ENCODE data around the gene NFATC4.

The NFATC4 gene

DNA sequence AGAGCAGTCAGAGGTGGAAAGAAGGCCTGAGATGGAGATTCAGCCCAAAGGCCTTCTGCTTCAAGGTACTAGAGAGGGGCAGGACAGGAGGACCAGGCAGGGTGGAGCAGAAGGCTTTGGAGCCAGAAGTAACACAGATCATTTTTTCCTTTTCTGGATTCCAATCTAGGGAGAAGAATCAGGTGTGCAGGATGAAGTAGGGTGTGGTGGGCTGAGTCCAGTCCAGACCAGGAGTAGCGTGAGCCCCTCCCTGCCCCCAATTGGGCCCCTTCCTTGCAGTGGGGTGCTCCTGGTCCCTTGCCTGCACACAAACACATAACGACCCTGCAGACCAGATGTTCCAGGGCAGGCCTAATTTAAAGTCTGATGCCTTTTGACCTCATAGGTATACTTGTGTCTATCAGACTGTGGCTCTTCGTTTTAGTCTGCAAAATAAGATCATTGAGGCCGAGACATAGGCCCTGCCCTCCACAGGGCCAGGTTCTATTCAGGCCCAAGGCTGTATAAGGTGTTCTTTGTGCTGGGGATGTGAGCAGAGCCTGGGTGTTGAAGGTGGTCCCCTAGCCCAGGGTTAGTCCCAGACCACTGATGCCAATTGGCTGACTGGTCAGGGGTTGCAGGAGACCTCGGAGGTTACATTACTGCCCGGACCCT is 29.8 kb downstream of the NFATC4 start:
- Histone ChIP-seq H3K4me1 (ENCODE audit: control insufficient read depth, insufficient read depth, low read length) (peaks cover 26% of the 10 kb centered on the region), H3K9me3 (ENCODE audit: control insufficient read depth, insufficient read depth, low read depth, low read length) (no peaks in the 10 kb centered on the region), H3K27ac (ENCODE audit: extremely low read depth, low read depth, low read length) (peak overlapping the region; percentile 34; the same call in 1 of the 2 replicates), H3K4me3 (ENCODE audit: low read depth, low read length) (no peak overlapping the region), H3K36me3 (ENCODE audit: control insufficient read depth in 2 of 2, insufficient read depth in 1 of 2, low read length in 2 of 2) (no peaks in the 10 kb centered on the region)
- CTCF ChIA-PET = interaction anchor here (0.6 to 1.7 kb wide), 3 partner anchors 15 to 210 kb away, joined by 3 to 7 read pairs (median 3); no protein-coding TSS in a partner anchor
- POLR2A ChIA-PET = interaction anchor here (1.6 kb wide), 1 partner anchor 32 kb away, joined by 7 read pairs; no protein-coding TSS in a partner anchor
- TF ChIP-seq, protein P1, sequence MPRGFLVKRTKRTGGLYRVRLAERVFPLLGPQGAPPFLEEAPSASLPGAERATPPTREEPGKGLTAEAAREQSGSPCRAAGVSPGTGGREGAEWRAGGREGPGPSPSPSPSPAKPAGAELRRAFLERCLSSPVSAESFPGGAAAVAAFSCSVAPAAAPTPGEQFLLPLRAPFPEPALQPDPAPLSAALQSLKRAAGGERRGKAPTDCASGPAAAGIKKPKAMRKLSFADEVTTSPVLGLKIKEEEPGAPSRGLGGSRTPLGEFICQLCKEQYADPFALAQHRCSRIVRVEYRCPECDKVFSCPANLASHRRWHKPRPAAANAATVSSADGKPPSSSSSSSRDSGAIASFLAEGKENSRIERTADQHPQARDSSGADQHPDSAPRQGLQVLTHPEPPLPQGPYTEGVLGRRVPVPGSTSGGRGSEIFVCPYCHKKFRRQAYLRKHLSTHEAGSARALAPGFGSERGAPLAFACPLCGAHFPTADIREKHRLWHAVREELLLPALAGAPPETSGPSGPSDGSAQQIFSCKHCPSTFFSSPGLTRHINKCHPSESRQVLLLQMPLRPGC (tag by site-specific recombination; IDR thresholded peaks at IDR 0.05) = no peak
- TF ChIP-seq KLF1 (tag by site-specific recombination; IDR thresholded peaks at IDR 0.05) = peak; percentile 73
- TF ChIP-seq ZFP37 (tag by site-specific recombination; IDR thresholded peaks at IDR 0.05) = no peak
- TF ChIP-seq ZBTB17 (tag by site-specific recombination; IDR thresholded peaks at IDR 0.05) = no peak
- TF ChIP-seq ZNF239 (tag by site-specific recombination; IDR thresholded peaks at IDR 0.05) = no peak
- TF ChIP-seq, protein P2, sequence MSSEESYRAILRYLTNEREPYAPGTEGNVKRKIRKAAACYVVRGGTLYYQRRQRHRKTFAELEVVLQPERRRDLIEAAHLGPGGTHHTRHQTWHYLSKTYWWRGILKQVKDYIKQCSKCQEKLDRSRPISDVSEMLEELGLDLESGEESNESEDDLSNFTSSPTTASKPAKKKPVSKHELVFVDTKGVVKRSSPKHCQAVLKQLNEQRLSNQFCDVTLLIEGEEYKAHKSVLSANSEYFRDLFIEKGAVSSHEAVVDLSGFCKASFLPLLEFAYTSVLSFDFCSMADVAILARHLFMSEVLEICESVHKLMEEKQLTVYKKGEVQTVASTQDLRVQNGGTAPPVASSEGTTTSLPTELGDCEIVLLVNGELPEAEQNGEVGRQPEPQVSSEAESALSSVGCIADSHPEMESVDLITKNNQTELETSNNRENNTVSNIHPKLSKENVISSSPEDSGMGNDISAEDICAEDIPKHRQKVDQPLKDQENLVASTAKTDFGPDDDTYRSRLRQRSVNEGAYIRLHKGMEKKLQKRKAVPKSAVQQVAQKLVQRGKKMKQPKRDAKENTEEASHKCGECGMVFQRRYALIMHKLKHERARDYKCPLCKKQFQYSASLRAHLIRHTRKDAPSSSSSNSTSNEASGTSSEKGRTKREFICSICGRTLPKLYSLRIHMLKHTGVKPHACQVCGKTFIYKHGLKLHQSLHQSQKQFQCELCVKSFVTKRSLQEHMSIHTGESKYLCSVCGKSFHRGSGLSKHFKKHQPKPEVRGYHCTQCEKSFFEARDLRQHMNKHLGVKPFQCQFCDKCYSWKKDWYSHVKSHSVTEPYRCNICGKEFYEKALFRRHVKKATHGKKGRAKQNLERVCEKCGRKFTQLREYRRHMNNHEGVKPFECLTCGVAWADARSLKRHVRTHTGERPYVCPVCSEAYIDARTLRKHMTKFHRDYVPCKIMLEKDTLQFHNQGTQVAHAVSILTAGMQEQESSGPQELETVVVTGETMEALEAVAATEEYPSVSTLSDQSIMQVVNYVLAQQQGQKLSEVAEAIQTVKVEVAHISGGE (tag by site-specific recombination; conservative IDR thresholded peaks at IDR 0.05; ENCODE audit: low read depth) = no peak
- TF ChIP-seq ZBTB8A (tag by site-specific recombination; IDR thresholded peaks at IDR 0.05) = 0 out of 2 replicates have a peak, but pooled peaks have one; percentile 14
- TF ChIP-seq YY2 (tag by site-specific recombination; IDR thresholded peaks at IDR 0.05) = no peak
- TF ChIP-seq ZNF707 (tag by site-specific recombination; IDR thresholded peaks at IDR 0.05) = no peak
- no peak for TF ChIP-seq ZNF354C (tag by site-specific recombination; IDR thresholded peaks at IDR 0.05; ENCODE audit: borderline replicate concordance, low read depth)
- TF ChIP-seq, protein P3, sequence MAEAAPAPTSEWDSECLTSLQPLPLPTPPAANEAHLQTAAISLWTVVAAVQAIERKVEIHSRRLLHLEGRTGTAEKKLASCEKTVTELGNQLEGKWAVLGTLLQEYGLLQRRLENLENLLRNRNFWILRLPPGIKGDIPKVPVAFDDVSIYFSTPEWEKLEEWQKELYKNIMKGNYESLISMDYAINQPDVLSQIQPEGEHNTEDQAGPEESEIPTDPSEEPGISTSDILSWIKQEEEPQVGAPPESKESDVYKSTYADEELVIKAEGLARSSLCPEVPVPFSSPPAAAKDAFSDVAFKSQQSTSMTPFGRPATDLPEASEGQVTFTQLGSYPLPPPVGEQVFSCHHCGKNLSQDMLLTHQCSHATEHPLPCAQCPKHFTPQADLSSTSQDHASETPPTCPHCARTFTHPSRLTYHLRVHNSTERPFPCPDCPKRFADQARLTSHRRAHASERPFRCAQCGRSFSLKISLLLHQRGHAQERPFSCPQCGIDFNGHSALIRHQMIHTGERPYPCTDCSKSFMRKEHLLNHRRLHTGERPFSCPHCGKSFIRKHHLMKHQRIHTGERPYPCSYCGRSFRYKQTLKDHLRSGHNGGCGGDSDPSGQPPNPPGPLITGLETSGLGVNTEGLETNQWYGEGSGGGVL (tag by site-specific recombination; IDR thresholded peaks at IDR 0.05) = no peak
- no peak for TF ChIP-seq ZNF626 (tag by site-specific recombination; IDR thresholded peaks at IDR 0.05)
- no peak for TF ChIP-seq ZNF133 (tag by site-specific recombination; IDR thresholded peaks at IDR 0.05)
- TF ChIP-seq ZNF76 (tag by site-specific recombination; IDR thresholded peaks at IDR 0.05; ENCODE audit: borderline replicate concordance, low read depth) = no peak
- TF ChIP-seq ZNF660 (tag by site-specific recombination; IDR thresholded peaks at IDR 0.05) = no peak
- TF ChIP-seq ZNF600 (tag by site-specific recombination; IDR thresholded peaks at IDR 0.05) = peak; percentile 39; the same call in 1 of the 2 replicates
- TF ChIP-seq BCL11B (tag by site-specific recombination; IDR thresholded peaks at IDR 0.05; ENCODE audit: low read depth) = no peak
- TF ChIP-seq PRDM10 (tag by site-specific recombination; IDR thresholded peaks at IDR 0.05) = peak; percentile 35; the same call in 1 of the 2 replicates
- TF ChIP-seq, protein P4, sequence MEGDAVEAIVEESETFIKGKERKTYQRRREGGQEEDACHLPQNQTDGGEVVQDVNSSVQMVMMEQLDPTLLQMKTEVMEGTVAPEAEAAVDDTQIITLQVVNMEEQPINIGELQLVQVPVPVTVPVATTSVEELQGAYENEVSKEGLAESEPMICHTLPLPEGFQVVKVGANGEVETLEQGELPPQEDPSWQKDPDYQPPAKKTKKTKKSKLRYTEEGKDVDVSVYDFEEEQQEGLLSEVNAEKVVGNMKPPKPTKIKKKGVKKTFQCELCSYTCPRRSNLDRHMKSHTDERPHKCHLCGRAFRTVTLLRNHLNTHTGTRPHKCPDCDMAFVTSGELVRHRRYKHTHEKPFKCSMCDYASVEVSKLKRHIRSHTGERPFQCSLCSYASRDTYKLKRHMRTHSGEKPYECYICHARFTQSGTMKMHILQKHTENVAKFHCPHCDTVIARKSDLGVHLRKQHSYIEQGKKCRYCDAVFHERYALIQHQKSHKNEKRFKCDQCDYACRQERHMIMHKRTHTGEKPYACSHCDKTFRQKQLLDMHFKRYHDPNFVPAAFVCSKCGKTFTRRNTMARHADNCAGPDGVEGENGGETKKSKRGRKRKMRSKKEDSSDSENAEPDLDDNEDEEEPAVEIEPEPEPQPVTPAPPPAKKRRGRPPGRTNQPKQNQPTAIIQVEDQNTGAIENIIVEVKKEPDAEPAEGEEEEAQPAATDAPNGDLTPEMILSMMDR (tag by site-specific recombination; IDR thresholded peaks at IDR 0.05) = no peak
- TF ChIP-seq ZNF280C (tag by site-specific recombination; IDR thresholded peaks at IDR 0.05) = no peak
- TF ChIP-seq ZNF426 (tag by site-specific recombination; IDR thresholded peaks at IDR 0.05) = no peak

Measured in HEK293 (cell line).